H7 (cell line): Measurements from ENCODE around the gene RNASET2. TPM values are rescaled to one million over a fixed set of nuclear protein-coding genes. Genes with fewer than 3 reads are reported as not detected.

Experiments used
- DNase-seq: peaks from one replicate; pipeline ENCODE4 v3.0.0; 2012
- H3K27me3 ChIP-seq: 2 replicates; pipeline ENCODE4 v1.6.0; 2011; ENCODE audit warnings: mild to moderate bottlenecking, low read length; ENCODE audit not compliant: control insufficient read depth, insufficient read depth
- H3K36me3 ChIP-seq: replicated peaks from 2 replicates; pipeline ENCODE4 v1.5.1; 2011; ENCODE audit warnings: low read length; ENCODE audit not compliant: control insufficient read depth, insufficient read depth
- H3K4me3 ChIP-seq: 2 replicates; pipeline ENCODE4 v1.5.1; 2011; ENCODE audit warnings: low read depth, mild to moderate bottlenecking, control low read depth, low read length, moderate library complexity; ENCODE audit not compliant: insufficient read depth
- total RNA-seq: library from RNA; depleted of rRNA; stranded (reverse); fragments of >200 nt; shearing (Covaris generic); gene quantifications from 2 replicates; pipeline ENCODE4 v1.2.3, GENCODE V29; 2014

RNASET2 gene
- total RNA-seq, 1 experiment from 2014 or later = 27.8 TPM

- H3K4me3 ChIP-seq = no peak overlapping the region
- peaks cover 3% of the 10 kb centered on the region; the same call in 1 of the 2 replicates for H3K36me3 ChIP-seq
- DNase-seq = no peak
- H3K27me3 ChIP-seq = no peaks in the 10 kb centered on the region
Observed at GRCh38 chr6:166946125-166946524, 10.2 kb downstream of the RNASET2 start.

GRCh38 chr6:166944666-166945256, 11.6 kb downstream of the RNASET2 start:
- DNase-seq = no peak
- peaks cover 3% of the 10 kb centered on the region; the same call in 1 of the 2 replicates for H3K36me3 ChIP-seq
- no peaks in the 10 kb centered on the region for H3K27me3 ChIP-seq
- no peak overlapping the region for H3K4me3 ChIP-seq

- Histone ChIP-seq H3K27me3 (no peaks in the 10 kb centered on the region), H3K4me3 (no peak overlapping the region)
- DNase-seq = no peak
Observed at GRCh38 chr6:166942393-166943168, 13.8 kb downstream of the RNASET2 start.

GRCh38 chr6:166940643-166941068, 15.7 kb downstream of the RNASET2 start:
- no peak for DNase-seq
- Histone ChIP-seq H3K27me3 (no peaks in the 10 kb centered on the region), H3K4me3 (no peak overlapping the region), H3K36me3 (peaks cover 1% of the 10 kb centered on the region; the same call in 1 of the 2 replicates)

More at GRCh38 chr6:166942393-166943168, 13.8 kb downstream of the RNASET2 start:
- H3K36me3 ChIP-seq = peaks cover 4% of the 10 kb centered on the region

GRCh38 chr6:166939894-166940293, 16.5 kb downstream of the RNASET2 start:
- H3K36me3 ChIP-seq = peaks cover 1% of the 10 kb centered on the region; the same call in 1 of the 2 replicates
- no peaks in the 10 kb centered on the region for H3K27me3 ChIP-seq
- H3K4me3 ChIP-seq = no peak overlapping the region
- DNase-seq = no peak

GRCh38 chr6:166939345-166939744, 17.0 kb downstream of the RNASET2 start:
- DNase-seq = no peak
- Histone ChIP-seq H3K4me3 (no peak overlapping the region), H3K27me3 (no peaks in the 10 kb centered on the region), H3K36me3 (peaks cover 1% of the 10 kb centered on the region; the same call in 1 of the 2 replicates)

GRCh38 chr6:166938704-166939103, 17.6 kb downstream of the RNASET2 start:
- H3K36me3 ChIP-seq = peaks cover 1% of the 10 kb centered on the region; the same call in 1 of the 2 replicates
- H3K27me3 ChIP-seq = no peaks in the 10 kb centered on the region
- H3K4me3 ChIP-seq = no peak overlapping the region
- no peak for DNase-seq

GRCh38 chr6:166938150-166938549, 18.2 kb downstream of the RNASET2 start:
- Histone ChIP-seq H3K4me3 (no peak overlapping the region), H3K27me3 (no peaks in the 10 kb centered on the region), H3K36me3 (peaks cover 1% of the 10 kb centered on the region; the same call in 1 of the 2 replicates)
- DNase-seq = no peak

GRCh38 chr6:166937746-166938145, 18.6 kb downstream of the RNASET2 start:
- Histone ChIP-seq H3K27me3 (no peaks in the 10 kb centered on the region), H3K36me3 (peaks cover 1% of the 10 kb centered on the region; the same call in 1 of the 2 replicates), H3K4me3 (no peak overlapping the region)
- no peak for DNase-seq

GRCh38 chr6:166936079-166936787, 20.1 kb downstream of the RNASET2 start:
- Histone ChIP-seq H3K4me3 (no peak overlapping the region), H3K36me3 (peaks cover 1% of the 10 kb centered on the region; the same call in 1 of the 2 replicates)
- DNase-seq = no peak

GRCh38 chr6:166935353-166935752, 21.0 kb downstream of the RNASET2 start:
- no peaks in the 10 kb centered on the region for H3K27me3 ChIP-seq
- H3K4me3 ChIP-seq = no peak overlapping the region
- H3K36me3 ChIP-seq = peaks cover 1% of the 10 kb centered on the region; the same call in 1 of the 2 replicates
- DNase-seq = no peak

More at GRCh38 chr6:166936079-166936787, 20.1 kb downstream of the RNASET2 start:
- H3K27me3 ChIP-seq = no peaks in the 10 kb centered on the region

GRCh38 chr6:166934174-166934573, 22.2 kb downstream of the RNASET2 start:
- H3K27me3 ChIP-seq = no peaks in the 10 kb centered on the region
- H3K36me3 ChIP-seq = peaks cover 1% of the 10 kb centered on the region; the same call in 1 of the 2 replicates
- no peak for DNase-seq
- H3K4me3 ChIP-seq = no peak overlapping the region

- H3K4me3 ChIP-seq = no peak overlapping the region
- DNase-seq = no peak
- H3K27me3 ChIP-seq = no peaks in the 10 kb centered on the region
- H3K36me3 ChIP-seq = peaks cover 1% of the 10 kb centered on the region
Observed at GRCh38 chr6:166933396-166933795, 23.0 kb downstream of the RNASET2 start.

- DNase-seq = no peak
- H3K27me3 ChIP-seq = no peaks in the 10 kb centered on the region
- no peak overlapping the region for H3K4me3 ChIP-seq
- H3K36me3 ChIP-seq = no peaks in the 10 kb centered on the region; the same call in none of the 2 replicates
Observed at GRCh38 chr6:166932616-166933015, 23.7 kb downstream of the RNASET2 start.
